Thoracic aorta (tissue), 2 donors: ENCODE results near the gene DPH3. TPM values are rescaled to one million over a fixed set of nuclear protein-coding genes. Genes with fewer than 3 reads are reported as not detected.

Experiments used
- ATAC-seq: fragments of 150-250 bp; one replicate; pipeline ENCODE4 v1.8.0; 2017; ENCODE audit warnings: low read depth; ENCODE audit not compliant: insufficient number of reproducible peaks, low FRiP score
- DNase-seq: peaks from one replicate; pipeline ENCODE4 v3.0.0-alpha.2; 2020; ENCODE audit warnings: low spot score
- H3K27ac ChIP-seq, 2 donors: fragments of 200-600 bp; sonication (generic); 1 replicate in 1 of 2; 2 replicates in 1 of 2; pipeline ENCODE4 v1.5.1; 2016; ENCODE audit warnings: mild to moderate bottlenecking in 2 of 2, moderate library complexity in 2 of 2
- H3K27me3 ChIP-seq: fragments of 200-600 bp; sonication (generic); replicated peaks from 2 replicates; pipeline ENCODE4 v1.6.0; 2016; ENCODE audit warnings: mild to moderate bottlenecking; ENCODE audit not compliant: insufficient read depth
- H3K36me3 ChIP-seq: fragments of 200-600 bp; sonication (generic); one replicate; pipeline ENCODE4 v1.5.1; 2016
- H3K4me1 ChIP-seq, 2 donors: fragments of 200-600 bp; sonication (generic); 1 replicate in 1 of 2; 2 replicates in 1 of 2; pipeline versions ENCODE4 v1.5.1 to v1.6.0; 2016; ENCODE audit warnings: low read depth in 2 of 2, mild to moderate bottlenecking in 1 of 2; ENCODE audit not compliant: control insufficient read depth in 1 of 2
- H3K4me3 ChIP-seq: fragments of 200-600 bp; sonication (generic); 2 replicates; pipeline ENCODE4 v1.5.1; 2016; ENCODE audit warnings: mild to moderate bottlenecking
- H3K9me3 ChIP-seq: fragments of 200-600 bp; sonication (generic); 2 replicates; pipeline ENCODE4 v1.5.1; 2016
- CTCF ChIP-seq: fragments of 200-600 bp; sonication (generic); IDR thresholded peaks from one replicate; pipeline ENCODE4 v1.5.1; 2019; ENCODE audit warnings: antibody characterized with exemption
- total RNA-seq, 2 donors: library from RNA; depleted of rRNA; stranded (reverse); fragments of >200 nt; gene quantifications; one replicate each; pipeline versions ENCODE4 v1.1.0 to v1.2.3, GENCODE V29; 2016

DPH3 gene
- total RNA-seq, 2 donors from 2014 or later: 14.4 to 29.3 TPM

GRCh38 chr3:16272588-16272987, 7.8 kb upstream of the DPH3 start:
- no peak for DNase-seq
- Histone ChIP-seq H3K27me3 (no peaks in the 10 kb centered on the region), H3K4me3 (no peak overlapping the region), H3K27ac (no peak overlapping the region), H3K4me1 (peaks cover 0 to 5% of the 10 kb centered on the region in 2 donors), H3K36me3 (peaks cover 3% of the 10 kb centered on the region), H3K9me3 (no peaks in the 10 kb centered on the region)
- ATAC-seq: no peak
- no peak for TF ChIP-seq CTCF

- Histone ChIP-seq H3K4me1 (peaks cover 2 to 8% of the 10 kb centered on the region in 2 donors), H3K27me3 (no peaks in the 10 kb centered on the region), H3K27ac (no peak overlapping the region), H3K9me3 (no peaks in the 10 kb centered on the region), H3K4me3 (no peak overlapping the region), H3K36me3 (peaks cover 3% of the 10 kb centered on the region)
- DNase-seq (no peak), ATAC-seq (no peak)
- no peak for TF ChIP-seq CTCF
Measured at GRCh38 chr3:16270855-16271254, 6.1 kb upstream of the DPH3 start.

- peaks cover 16 to 30% of the 10 kb centered on the region in 2 donors for H3K4me1 ChIP-seq
Measured at GRCh38 chr3:16266714-16267113, 2.0 kb upstream of the DPH3 start.

GRCh38 chr3:16265455-16265786, 678 bp upstream of the DPH3 start:
- Histone ChIP-seq H3K36me3 (no peaks in the 10 kb centered on the region), H3K27me3 (no peaks in the 10 kb centered on the region)

More at GRCh38 chr3:16266714-16267113, 2.0 kb upstream of the DPH3 start:
- Histone ChIP-seq H3K4me3 (no peak overlapping the region), H3K27me3 (no peaks in the 10 kb centered on the region), H3K36me3 (no peaks in the 10 kb centered on the region), H3K9me3 (no peaks in the 10 kb centered on the region), H3K27ac (no peak overlapping the region)
- DNase-seq (no peak), ATAC-seq (no peak)
- no peak for TF ChIP-seq CTCF

GRCh38 chr3:16264174-16264707, 502 bp downstream of the DPH3 start:
- peaks cover 16 to 30% of the 10 kb centered on the region in 2 donors for H3K4me1 ChIP-seq
- H3K36me3 ChIP-seq: peaks cover 6% of the 10 kb centered on the region
- no peak for ATAC-seq
- H3K9me3 ChIP-seq: no peaks in the 10 kb centered on the region
- no peak for DNase-seq
- H3K27me3 ChIP-seq: no peaks in the 10 kb centered on the region
- peak overlapping the region; percentile 88 for H3K4me3 ChIP-seq
- no peak for TF ChIP-seq CTCF
- peak overlapping the region; percentile 87 to 88 for H3K27ac ChIP-seq

More at GRCh38 chr3:16265455-16265786, 678 bp upstream of the DPH3 start:
- ATAC-seq: no peak
- no peak for DNase-seq
- peak overlapping the region; percentile 88 to 92 for H3K27ac ChIP-seq
- H3K4me1 ChIP-seq: peaks cover 16 to 30% of the 10 kb centered on the region in 2 donors
- H3K9me3 ChIP-seq: no peaks in the 10 kb centered on the region
- peak overlapping the region; percentile 88 for H3K4me3 ChIP-seq
- TF ChIP-seq CTCF: no peak
